ENCODE data around the gene DMRTC1.
"Not testable (repeated sequence)": the region's sequence is repeated elsewhere in the genome, so short reads cannot be mapped to it uniquely, and the experiment has no call there.

DMRTC1 gene, protein sequence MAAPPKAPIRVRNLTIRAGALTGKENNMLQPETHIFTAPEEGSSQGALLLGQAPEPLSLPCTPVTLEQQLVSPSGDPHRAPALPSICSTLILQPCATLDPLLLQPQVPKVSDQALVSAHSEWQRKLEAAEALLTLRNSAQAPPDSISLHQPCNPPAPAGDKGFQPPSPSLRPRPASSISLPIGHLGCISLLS

DNA sequence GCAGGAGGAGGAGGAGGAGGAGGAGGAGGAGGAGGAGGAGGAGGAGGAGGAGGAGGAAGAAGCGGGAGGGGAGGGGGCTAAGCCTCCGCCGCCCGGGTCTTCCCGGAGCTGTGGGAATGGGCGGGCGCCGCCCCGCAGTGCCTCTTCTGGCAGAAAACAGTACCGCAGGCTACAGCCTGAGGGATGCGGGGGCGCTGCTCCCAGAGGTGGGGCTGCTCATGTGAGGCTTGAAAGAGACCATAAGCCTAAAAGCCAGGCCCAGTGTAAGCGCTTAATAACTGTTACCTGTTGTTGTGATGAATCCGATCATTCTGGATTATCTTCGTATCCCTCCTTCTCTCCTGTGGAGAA, at the start of gene DMRTC1:
Gene DMRTC1, minus strand, starts transcription at position 19 of the 351 bp plus-strand sequence. CDS start 68,143 bp downstream, outside the sequence.
- CTCF ChIA-PET; POLR2A ChIA-PET; DNase-seq (ENCODE audit: extremely low spot score): not testable (repeated sequence)

DNA sequence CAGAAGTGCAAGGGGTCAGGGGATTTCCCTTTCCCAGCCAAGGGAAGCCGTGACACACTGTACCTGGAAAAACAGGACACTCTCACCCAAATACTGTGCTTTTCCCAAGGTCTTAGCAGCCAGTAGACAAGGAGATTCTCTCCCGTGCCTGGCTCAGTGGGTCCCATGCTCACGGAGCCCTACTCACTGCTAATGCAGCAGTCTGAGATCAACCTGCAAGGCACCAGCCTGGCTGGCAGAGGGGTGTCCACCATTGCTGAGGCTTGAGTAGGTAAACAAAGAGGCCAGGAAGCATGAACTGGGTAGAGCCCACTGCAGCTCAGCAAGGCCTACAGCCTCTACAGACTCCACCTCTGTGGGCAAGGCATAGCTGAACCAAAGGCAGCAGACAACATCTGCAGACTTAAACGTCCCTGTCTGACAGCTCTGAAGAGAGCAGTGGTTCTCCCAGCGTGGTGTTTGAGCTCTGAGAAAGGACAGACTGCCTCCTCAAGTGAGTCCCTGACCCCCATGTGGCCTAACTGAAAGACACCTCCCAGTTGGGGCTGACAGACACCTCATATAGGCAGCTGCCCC, 37.3 kb upstream of the DMRTC1 start:
- POLR2A ChIA-PET; CTCF ChIA-PET; DNase-seq (ENCODE audit: extremely low spot score): not testable (repeated sequence)

DNA sequence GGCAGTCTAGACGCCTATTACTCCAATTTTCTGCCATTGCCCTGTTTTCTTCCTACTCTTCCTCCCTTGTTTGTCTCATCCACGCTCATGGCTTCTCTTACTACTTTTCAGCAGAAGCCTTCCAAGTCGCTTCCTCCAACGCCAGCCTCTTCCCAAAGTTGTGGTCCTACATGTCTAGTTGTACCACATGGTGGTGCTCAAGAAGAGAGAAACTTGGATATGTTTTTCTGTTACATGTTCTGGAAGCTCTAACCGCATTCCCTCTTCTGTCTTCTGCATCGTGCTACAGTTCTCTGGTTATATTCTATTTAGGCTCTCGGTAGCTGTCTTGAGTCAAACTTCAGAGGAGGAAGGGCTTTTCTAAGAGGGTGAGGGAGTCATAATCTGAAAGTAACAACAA, 31.2 kb upstream of the DMRTC1 start:
- CTCF ChIA-PET; POLR2A ChIA-PET; DNase-seq (ENCODE audit: extremely low spot score): not testable (repeated sequence)

DNA sequence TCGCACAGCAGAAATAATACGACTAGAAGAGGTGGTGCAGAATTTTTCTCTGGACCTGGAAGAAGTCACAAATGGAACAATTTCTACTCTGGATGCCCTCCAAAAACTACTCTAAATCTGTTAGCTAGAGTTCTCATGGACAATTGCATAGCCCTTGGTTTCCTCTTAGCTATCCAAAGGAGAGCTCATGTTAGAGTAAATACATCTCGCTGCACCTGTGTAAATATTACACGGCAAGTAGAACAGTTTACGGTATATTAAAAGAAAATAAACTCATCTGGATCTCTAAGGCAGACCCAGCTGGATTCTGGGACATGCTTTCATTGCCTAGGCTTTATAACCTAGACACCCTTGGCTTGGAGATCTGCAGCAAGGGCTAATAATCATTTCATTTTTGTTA, 28.2 kb upstream of the DMRTC1 start:
- DNase-seq (ENCODE audit: extremely low spot score); CTCF ChIA-PET; POLR2A ChIA-PET: not testable (repeated sequence)

DNA sequence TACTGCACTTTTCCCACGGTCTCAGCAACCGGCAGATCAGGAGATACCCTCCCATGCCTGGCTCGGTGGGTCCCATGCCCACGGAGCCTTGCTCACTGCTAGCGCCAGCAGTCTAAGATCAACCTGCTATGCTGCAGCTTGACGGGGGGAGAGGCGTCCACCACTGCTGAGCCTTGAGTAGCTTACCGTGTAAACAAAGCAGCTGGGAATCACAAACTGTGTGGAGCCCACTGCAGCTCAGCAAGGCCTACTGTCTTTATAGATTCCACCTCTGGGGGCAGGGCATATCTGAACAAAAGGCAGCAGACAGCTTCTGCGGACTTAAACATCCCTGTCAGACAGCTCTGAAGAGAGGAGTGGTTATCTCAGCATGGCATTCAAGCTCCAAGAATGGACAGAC, 16.3 kb upstream of the DMRTC1 start:
- CTCF ChIA-PET; POLR2A ChIA-PET; DNase-seq (ENCODE audit: extremely low spot score): not testable (repeated sequence)

DNA sequence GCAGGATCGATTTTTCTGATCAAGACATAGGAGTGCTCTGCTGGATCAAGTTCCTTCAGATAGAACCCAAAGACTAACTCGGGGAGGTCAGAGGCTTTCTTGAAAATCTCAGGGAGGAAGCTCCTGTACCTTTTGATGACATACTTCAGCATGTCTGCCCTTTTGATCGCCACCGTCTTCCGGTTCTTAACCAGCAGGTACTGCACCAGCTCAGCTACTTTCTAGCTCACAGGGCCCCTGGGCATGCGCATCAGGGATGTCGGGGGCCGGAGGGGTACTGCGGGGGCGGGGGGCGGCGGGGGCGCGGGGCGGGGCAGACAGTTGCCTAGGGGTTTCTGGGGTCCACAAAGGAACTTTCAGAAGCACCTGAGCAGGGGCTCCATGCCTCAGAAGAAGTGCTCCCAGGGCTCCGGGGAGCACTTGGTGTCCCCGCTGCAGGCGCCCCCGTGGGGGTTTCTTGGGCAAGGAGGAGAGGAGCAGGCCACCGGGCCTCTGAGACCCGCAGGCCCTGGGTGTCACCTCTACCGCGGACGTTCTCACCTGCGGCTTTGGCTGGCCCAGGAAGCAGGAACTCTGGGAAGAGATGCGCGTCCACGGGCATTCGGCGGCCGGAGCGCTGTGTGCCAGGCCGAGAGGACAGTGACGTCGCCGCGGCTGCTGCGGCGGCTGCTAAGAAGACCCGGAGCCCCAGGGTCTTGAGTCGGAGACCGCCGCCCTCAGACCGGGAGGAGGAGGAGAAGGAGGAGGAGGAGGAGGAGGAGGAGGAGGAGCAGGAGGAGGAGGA, 410 bp downstream of the DMRTC1 start:
- CTCF ChIA-PET; POLR2A ChIA-PET; DNase-seq (ENCODE audit: extremely low spot score): not testable (repeated sequence)

DNA sequence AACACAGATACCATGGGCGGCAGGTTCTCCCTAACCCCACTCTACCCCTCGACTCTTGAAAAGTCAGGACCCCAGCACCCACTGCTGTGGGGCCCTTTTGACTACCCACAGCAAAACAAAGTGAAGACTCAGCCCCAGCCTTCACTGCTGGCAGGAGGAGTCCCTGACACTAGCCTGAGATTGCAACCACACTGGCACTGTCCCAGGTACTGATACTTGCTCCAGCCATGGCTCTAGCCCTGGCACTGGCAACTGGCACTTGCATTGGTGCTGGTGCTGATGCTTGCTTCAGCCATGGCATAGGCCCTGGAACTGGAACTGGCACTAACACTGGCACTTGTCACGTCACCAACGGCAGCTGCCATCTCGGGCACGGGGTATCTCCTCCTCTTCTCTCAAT, 1.4 kb downstream of the DMRTC1 start:
- CTCF ChIA-PET; DNase-seq (ENCODE audit: extremely low spot score); POLR2A ChIA-PET: not testable (repeated sequence)

DNA sequence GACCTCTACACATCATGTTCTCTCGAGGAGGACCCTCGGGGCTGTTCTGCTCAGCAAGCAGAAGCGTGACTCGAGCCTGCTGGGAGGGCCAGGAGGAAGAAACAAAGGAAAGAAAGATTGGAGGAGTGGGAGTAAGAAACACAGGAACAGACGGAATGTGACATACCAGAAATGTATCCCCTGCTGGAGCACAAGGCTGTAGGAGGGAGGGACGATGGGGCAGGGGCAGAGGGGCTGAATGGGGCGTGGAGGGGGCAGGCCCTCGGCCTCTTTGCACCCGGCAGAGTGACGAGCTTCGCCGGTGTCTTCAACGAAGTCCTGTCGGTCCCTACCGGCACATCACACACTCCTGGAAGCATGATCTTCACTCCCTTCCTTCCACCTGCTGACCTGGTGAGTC, 5.7 kb downstream of the DMRTC1 start, which contains the start of gene FAM236A:
Gene FAM236A, plus strand, starts transcription at position 301 of the 400 bp plus-strand sequence. Its CDS starts 57 bp downstream, at position 358.
- DNase-seq (ENCODE audit: extremely low spot score); POLR2A ChIA-PET; CTCF ChIA-PET: not testable (repeated sequence)

DNA sequence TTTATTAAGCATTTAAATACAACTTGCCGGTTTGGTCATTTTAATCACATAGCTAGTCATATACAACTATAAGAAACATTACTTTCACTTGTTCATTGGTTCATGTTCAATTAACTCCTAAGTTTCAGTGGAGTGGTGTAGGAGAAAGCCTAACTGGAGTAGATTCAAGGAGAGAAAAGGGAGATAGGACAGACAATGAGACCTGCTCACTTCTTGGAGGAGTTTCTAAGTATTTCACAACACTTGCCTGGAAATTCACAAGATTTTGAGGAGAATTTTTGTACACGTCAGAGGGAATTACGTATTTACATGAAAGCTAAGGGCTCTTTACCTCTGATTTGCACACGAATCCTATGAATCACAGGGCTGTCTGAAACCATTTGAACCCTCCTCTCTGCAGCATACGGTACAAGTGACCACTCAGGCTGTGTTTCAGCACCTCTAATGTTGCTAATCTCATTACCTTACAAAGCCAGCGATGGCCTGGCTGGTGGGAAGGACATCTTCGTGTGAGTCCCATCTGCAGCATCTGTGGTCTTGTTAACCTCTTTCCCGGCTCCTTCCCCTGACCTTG, 6.7 kb downstream of the DMRTC1 start:
- DNase-seq (ENCODE audit: extremely low spot score); POLR2A ChIA-PET; CTCF ChIA-PET: not testable (repeated sequence)

DNA sequence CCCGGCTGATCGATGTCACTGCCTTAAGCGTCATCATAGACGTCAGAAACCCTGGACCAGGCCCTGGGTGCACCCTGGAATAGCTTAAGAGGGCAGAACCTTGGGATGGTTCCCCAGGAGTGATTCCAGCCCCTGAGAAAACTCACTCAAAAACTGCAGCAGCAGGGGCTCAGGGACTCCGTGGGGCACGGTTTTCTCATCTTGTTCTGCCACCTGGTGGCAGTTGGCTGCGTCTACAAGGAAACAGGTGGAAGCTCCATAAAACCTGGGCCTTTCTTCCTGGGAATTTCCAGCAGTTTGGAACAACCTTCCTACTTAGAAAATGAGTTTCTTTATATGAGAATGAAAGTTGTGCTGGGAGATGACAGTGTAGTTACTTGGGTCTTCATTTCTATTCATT, 7.2 kb downstream of the DMRTC1 start:
- CTCF ChIA-PET; DNase-seq (ENCODE audit: extremely low spot score); POLR2A ChIA-PET: not testable (repeated sequence)

DNA sequence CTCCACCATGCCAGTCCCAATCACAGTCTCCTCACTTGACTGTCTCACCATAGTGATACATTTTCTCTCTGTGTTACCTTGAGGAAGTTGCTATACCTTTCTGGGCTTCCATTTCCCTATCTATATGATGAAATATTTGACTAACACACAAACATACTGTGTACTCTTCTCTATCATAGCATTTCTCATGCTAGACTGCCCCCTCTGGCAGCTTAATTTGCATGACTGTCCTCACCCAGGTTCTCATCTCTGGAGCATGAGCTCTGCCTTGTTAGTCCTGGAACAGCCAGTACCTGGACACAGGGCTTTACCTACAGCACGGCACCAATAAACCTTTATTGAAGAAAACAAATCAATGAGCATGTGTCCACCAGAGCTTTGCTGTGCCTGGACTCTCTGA, 11.4 kb downstream of the DMRTC1 start:
- CTCF ChIA-PET; POLR2A ChIA-PET; DNase-seq (ENCODE audit: extremely low spot score): not testable (repeated sequence)

DNA sequence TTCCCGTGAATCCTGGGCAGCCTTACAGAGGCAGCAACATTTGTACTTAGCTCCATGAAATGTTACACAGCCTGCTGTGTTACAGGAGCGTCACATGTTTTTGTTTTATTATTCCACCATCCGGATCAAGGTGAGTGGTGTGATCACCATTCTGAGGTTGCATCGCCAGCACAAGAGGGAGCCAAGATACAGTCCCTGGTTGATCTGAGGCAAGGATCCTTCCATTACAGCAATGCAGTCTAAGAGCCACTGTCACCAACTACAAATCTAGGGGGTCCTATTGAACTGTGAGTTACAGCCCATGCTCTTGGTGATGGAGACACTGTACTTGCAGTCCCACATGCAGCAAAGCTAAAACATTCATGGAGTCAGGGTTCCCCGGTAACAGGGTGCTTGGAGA, 27.5 kb downstream of the DMRTC1 start:
- POLR2A ChIA-PET; CTCF ChIA-PET; DNase-seq (ENCODE audit: extremely low spot score): not testable (repeated sequence)

DNA sequence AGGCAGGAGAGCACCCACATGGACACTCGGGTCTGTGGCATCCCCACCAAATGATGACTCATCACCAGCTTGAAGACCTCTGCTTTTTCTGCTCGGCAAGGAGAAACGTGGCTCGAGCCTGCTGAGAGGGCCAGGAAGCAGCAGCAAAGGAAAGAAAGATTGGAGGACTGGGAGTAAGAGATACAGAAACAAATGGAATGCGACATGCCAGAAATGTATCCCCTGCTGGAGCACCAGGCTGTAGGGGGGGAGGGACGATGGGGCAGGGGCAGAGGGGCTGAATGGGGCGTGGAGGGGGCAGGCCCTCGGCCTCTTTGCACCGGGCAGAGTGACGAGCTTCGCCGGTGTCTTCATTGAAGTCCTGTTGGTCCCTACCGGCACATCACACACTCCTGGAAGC, 31.3 kb downstream of the DMRTC1 start, which contains the start of gene FAM236C:
Gene FAM236C, plus strand, starts transcription at position 301 of the 400 bp plus-strand sequence. CDS start 100 bp downstream, outside the sequence.
- POLR2A ChIA-PET; DNase-seq (ENCODE audit: extremely low spot score); CTCF ChIA-PET: not testable (repeated sequence)

DNA sequence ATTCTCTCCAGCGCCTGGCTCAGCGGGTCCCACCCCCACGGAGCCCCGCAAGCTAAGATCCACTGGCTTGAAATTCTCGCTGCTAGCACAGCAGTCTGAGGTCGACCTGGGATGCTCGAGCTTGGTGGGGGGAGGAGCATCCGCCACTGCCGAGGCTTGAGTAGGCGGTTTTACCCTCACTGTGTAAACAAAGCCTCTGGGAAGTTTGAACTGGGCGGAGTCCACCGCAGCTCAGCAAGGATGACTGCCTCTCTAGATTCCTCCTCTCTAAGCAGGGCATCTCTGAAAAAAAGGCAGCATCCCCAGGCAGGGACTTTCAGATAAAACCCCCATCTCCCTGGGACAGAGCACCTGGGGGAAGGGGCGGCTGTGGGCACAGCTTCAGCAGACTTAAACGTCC, 53.9 kb downstream of the DMRTC1 start:
- CTCF ChIA-PET; DNase-seq (ENCODE audit: extremely low spot score); POLR2A ChIA-PET: not testable (repeated sequence)

DNA sequence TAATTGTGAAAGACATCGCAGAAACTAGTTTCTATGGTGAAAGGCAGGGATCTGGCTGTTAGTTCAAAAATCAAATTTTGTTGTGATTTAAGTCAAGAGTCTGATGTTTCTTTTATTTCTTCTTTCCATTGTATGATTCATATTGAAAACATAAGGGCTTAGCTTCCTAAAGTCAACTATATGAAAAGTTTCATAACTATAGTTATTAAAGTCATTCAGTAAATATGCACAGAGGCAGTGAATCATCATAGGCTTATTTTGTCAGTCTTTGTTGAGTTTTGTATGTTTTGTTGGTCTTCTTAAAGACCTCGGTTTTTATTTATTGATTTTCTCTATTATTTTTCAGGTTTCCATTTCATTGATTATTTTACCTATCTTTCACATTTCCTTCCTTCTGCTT, 60.7 kb downstream of the DMRTC1 start:
- POLR2A ChIA-PET, CTCF ChIA-PET: not testable (repeated sequence)

DNA sequence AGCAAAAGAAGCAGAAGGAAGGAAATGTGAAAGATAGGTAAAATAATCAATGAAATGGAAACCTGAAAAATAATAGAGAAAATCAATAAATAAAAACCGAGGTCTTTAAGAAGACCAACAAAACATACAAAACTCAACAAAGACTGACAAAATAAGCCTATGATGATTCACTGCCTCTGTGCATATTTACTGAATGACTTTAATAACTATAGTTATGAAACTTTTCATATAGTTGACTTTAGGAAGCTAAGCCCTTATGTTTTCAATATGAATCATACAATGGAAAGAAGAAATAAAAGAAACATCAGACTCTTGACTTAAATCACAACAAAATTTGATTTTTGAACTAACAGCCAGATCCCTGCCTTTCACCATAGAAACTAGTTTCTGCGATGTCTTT, 106.1 kb downstream of the DMRTC1 start:
- CTCF ChIA-PET; POLR2A ChIA-PET; DNase-seq (ENCODE audit: extremely low spot score): not testable (repeated sequence)

More for the DNA sequence above, 60.7 kb downstream of the DMRTC1 start:
- DNase-seq (ENCODE audit: extremely low spot score) = not testable (repeated sequence)

DNA sequence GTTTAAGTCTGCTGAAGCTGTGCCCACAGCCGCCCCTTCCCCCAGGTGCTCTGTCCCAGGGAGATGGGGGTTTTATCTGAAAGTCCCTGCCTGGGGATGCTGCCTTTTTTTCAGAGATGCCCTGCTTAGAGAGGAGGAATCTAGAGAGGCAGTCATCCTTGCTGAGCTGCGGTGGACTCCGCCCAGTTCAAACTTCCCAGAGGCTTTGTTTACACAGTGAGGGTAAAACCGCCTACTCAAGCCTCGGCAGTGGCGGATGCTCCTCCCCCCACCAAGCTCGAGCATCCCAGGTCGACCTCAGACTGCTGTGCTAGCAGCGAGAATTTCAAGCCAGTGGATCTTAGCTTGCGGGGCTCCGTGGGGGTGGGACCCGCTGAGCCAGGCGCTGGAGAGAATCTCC, 112.9 kb downstream of the DMRTC1 start:
- POLR2A ChIA-PET; DNase-seq (ENCODE audit: extremely low spot score); CTCF ChIA-PET: not testable (repeated sequence)

Data from HEK293T (cell line).